HG03095 (cell line): Measurements from ENCODE around the gene RPS19.
"Not testable (repeated sequence)": the region's sequence is repeated elsewhere in the genome, so short reads cannot be mapped to it uniquely, and the experiment has no call there.

Source experiments
- ATAC-seq: cut with Tn5 transposase; IDR thresholded peaks from one replicate; pipeline ENCODE4 v1.9.1; 2021; ENCODE audit warnings: moderate library complexity; ENCODE audit not compliant: unreplicated experiment

Gene RPS19

GRCh38 chr19:41912899-41913537 lies 53.0 kb downstream of the RPS19 start:
- no peak for ATAC-seq

GRCh38 chr19:41913538-41914423 lies 53.7 kb downstream of the RPS19 start:
- ATAC-seq, result no peak

- not testable (repeated sequence) for ATAC-seq
Observed at GRCh38 chr19:41914424-41914834, 54.4 kb downstream of the RPS19 start.

GRCh38 chr19:41915021-41915775 lies 55.1 kb downstream of the RPS19 start:
- ATAC-seq, result no peak

GRCh38 chr19:41915776-41916414 lies 55.8 kb downstream of the RPS19 start:
- no peak for ATAC-seq

- no peak for ATAC-seq
Observed at GRCh38 chr19:41917676-41918075, 57.6 kb downstream of the RPS19 start.

GRCh38 chr19:41918095-41918494 lies 58.0 kb downstream of the RPS19 start:
- ATAC-seq, result no peak

- no peak for ATAC-seq
Observed at GRCh38 chr19:41918653-41919244, 58.7 kb downstream of the RPS19 start.

- no peak for ATAC-seq
Observed at GRCh38 chr19:41919948-41920712, 60.1 kb downstream of the RPS19 start.

- ATAC-seq, result no peak
Observed at GRCh38 chr19:41920882-41921576, 61.0 kb downstream of the RPS19 start.

- no peak for ATAC-seq
Observed at GRCh38 chr19:41921577-41922576, 61.8 kb downstream of the RPS19 start.
